Nephron (organoid): ENCODE measurements around the gene SYCP2.

Source experiments
- H3K27ac Mint-ChIP-seq, 3 experiments: 2 replicates each; pipeline ENCODE4 v1.8.0; 2020; ENCODE audit warnings: mixed read lengths in 3 of 3, mild to moderate bottlenecking in 2 of 3, moderate library complexity in 1 of 3
- H3K27me3 Mint-ChIP-seq: 2 replicates; pipeline ENCODE4 v1.8.0; 2021; ENCODE audit warnings: low read depth, mild to moderate bottlenecking, moderate library complexity, mixed read lengths
- H3K36me3 Mint-ChIP-seq: 2 replicates; pipeline ENCODE4 v1.8.0; 2020; ENCODE audit warnings: low read depth, mixed read lengths
- H3K4me1 Mint-ChIP-seq: 2 replicates; pipeline ENCODE4 v1.8.0; 2020; ENCODE audit warnings: mixed read lengths
- H3K4me3 Mint-ChIP-seq, 3 experiments: 2 replicates each; pipeline ENCODE4 v1.8.0; 2020; ENCODE audit warnings: mild to moderate bottlenecking in 3 of 3, mixed read lengths in 3 of 3, moderate library complexity in 2 of 3
- H3K9me3 Mint-ChIP-seq: 2 replicates; pipeline ENCODE4 v1.8.0; 2020; ENCODE audit warnings: mixed read lengths
- CTCF ChIP-seq, 3 experiments: fragments of 200-600 bp; sonication (generic); IDR thresholded peaks; one replicate each; pipeline ENCODE4 v1.5.0; 2021; ENCODE audit warnings: antibody characterized with exemption in 3 of 3; ENCODE audit not compliant: unreplicated experiment in 3 of 3

Gene SYCP2

GRCh38 chr20:59832406-59833363, 100.8 kb downstream of the SYCP2 start:
- Mint-ChIP-seq H3K4me3 (no peak overlapping the region), H3K9me3 (no peaks in the 10 kb centered on the region), H3K27ac (no peak overlapping the region), H3K36me3 (no peaks in the 10 kb centered on the region), H3K27me3 (peaks cover 55% of the 10 kb centered on the region), H3K4me1 (peaks cover 58% of the 10 kb centered on the region)
- no peak for TF ChIP-seq CTCF (IDR thresholded peaks at IDR 0.05; ENCODE audit: unreplicated experiment in 3 of 3)

- no peaks in the 10 kb centered on the region for H3K9me3 Mint-ChIP-seq
- no peak overlapping the region for H3K27ac Mint-ChIP-seq
- H3K4me3 Mint-ChIP-seq, result no peak overlapping the region
- H3K4me1 Mint-ChIP-seq, result peaks cover 52% of the 10 kb centered on the region
- peaks cover 56% of the 10 kb centered on the region for H3K27me3 Mint-ChIP-seq
- H3K36me3 Mint-ChIP-seq, result no peaks in the 10 kb centered on the region
- TF ChIP-seq CTCF (IDR thresholded peaks at IDR 0.05; ENCODE audit: unreplicated experiment in 3 of 3), result no peak
Observed at GRCh38 chr20:59831916-59832270, 101.5 kb downstream of the SYCP2 start.

GRCh38 chr20:59831024-59831915, 102.2 kb downstream of the SYCP2 start:
- H3K27me3 Mint-ChIP-seq, result peaks cover 56% of the 10 kb centered on the region
- H3K4me1 Mint-ChIP-seq, result peaks cover 51% of the 10 kb centered on the region
- H3K36me3 Mint-ChIP-seq, result no peaks in the 10 kb centered on the region
- no peak overlapping the region for H3K27ac Mint-ChIP-seq
- no peaks in the 10 kb centered on the region for H3K9me3 Mint-ChIP-seq
- no peak overlapping the region for H3K4me3 Mint-ChIP-seq
- TF ChIP-seq CTCF (IDR thresholded peaks at IDR 0.05; ENCODE audit: unreplicated experiment in 3 of 3), result no peak

- H3K4me3 Mint-ChIP-seq, result no peak overlapping the region
- H3K27ac Mint-ChIP-seq, result no peak overlapping the region
- no peaks in the 10 kb centered on the region for H3K36me3 Mint-ChIP-seq
- H3K27me3 Mint-ChIP-seq, result peaks cover 56% of the 10 kb centered on the region
- H3K9me3 Mint-ChIP-seq, result no peaks in the 10 kb centered on the region
- TF ChIP-seq CTCF (IDR thresholded peaks at IDR 0.05; ENCODE audit: unreplicated experiment in 3 of 3), result no peak
- H3K4me1 Mint-ChIP-seq, result peaks cover 45% of the 10 kb centered on the region
Observed at GRCh38 chr20:59830665-59831023, 102.8 kb downstream of the SYCP2 start.

- no peaks in the 10 kb centered on the region for H3K9me3 Mint-ChIP-seq
- H3K36me3 Mint-ChIP-seq, result no peaks in the 10 kb centered on the region
- H3K4me1 Mint-ChIP-seq, result peaks cover 44% of the 10 kb centered on the region
- no peak overlapping the region for H3K27ac Mint-ChIP-seq
- H3K27me3 Mint-ChIP-seq, result peaks cover 62% of the 10 kb centered on the region
- H3K4me3 Mint-ChIP-seq, result no peak overlapping the region
- no peak for TF ChIP-seq CTCF (IDR thresholded peaks at IDR 0.05; ENCODE audit: unreplicated experiment in 3 of 3)
Observed at GRCh38 chr20:59829786-59830664, 103.4 kb downstream of the SYCP2 start.
